ENCODE data around the gene EPHB6. TPM values are rescaled to one million over a fixed set of nuclear protein-coding genes. Genes with fewer than 3 reads are reported as not detected.

The EPHB6 gene
- polyA plus RNA-seq, 1 donor from 2014 or later: 25.3 TPM

- Histone ChIP-seq H3K9ac (ENCODE audit: low read length) (no peak overlapping the region), H2AFZ (ENCODE audit: low read depth, low read length) (no peak overlapping the region), H3K9me3 (ENCODE audit: low read length) (no peaks in the 10 kb centered on the region), H3K4me3 (ENCODE audit: low read length) (no peak overlapping the region), H3K36me3 (ENCODE audit: insufficient read depth, low read length) (no peaks in the 10 kb centered on the region), H3F3A (ENCODE audit: insufficient read depth, low read length, poor library complexity, severe bottlenecking) (no peaks in the 10 kb centered on the region), H3K4me2 (ENCODE audit: low read length) (no peak overlapping the region), H3K27me3 (ENCODE audit: insufficient read depth, low read depth, low read length) (no peaks in the 10 kb centered on the region), H3K27ac (ENCODE audit: low read length) (no peak overlapping the region), H3K9me2 (ENCODE audit: insufficient read depth, low read length) (no peaks in the 10 kb centered on the region), H3K79me2 (replicated peaks; ENCODE audit: insufficient read depth, low read length) (no peaks in the 10 kb centered on the region), H4K20me1 (ENCODE audit: insufficient read depth) (no peaks in the 10 kb centered on the region)
- TF ChIP-seq TAF1 (IDR thresholded peaks at IDR 0.05; ENCODE audit: low read depth) (no peak), POLR2AphosphoS5 (IDR thresholded peaks at IDR 0.05) (no peak), REST (IDR thresholded peaks at IDR 0.05; ENCODE audit: borderline replicate concordance) (no peak), SMC3 (conservative IDR thresholded peaks at IDR 0.05; ENCODE audit: poor library complexity) (no peak), EP300 (conservative IDR thresholded peaks at IDR 0.05; ENCODE audit: poor library complexity, severe bottlenecking) (no peak), EZH2 (IDR thresholded peaks at IDR 0.05; ENCODE audit: borderline replicate concordance, insufficient read depth, low read length, poor library complexity, severe bottlenecking) (no peak), MXI1 (conservative IDR thresholded peaks at IDR 0.05; ENCODE audit: poor library complexity, severe bottlenecking) (no peak), RAD21 (conservative IDR thresholded peaks at IDR 0.05) (no peak), CTCF (IDR thresholded peaks at IDR 0.05; ENCODE audit: poor library complexity, severe bottlenecking) (no peak)
Observed at GRCh38 chr7:142860968-142861367, 6.1 kb downstream of the EPHB6 start.

GRCh38 chr7:142862351-142862750 is 7.5 kb downstream of the EPHB6 start:
- Histone ChIP-seq H3K9ac (ENCODE audit: low read length) (no peak overlapping the region), H3K27ac (ENCODE audit: low read length) (no peak overlapping the region), H3K4me3 (ENCODE audit: low read length) (no peak overlapping the region), H3K9me2 (ENCODE audit: insufficient read depth, low read length) (no peaks in the 10 kb centered on the region), H3K79me2 (replicated peaks; ENCODE audit: insufficient read depth, low read length) (no peaks in the 10 kb centered on the region), H3K4me2 (ENCODE audit: low read length) (no peak overlapping the region), H3K36me3 (ENCODE audit: insufficient read depth, low read length) (no peaks in the 10 kb centered on the region), H3K27me3 (ENCODE audit: insufficient read depth, low read depth, low read length) (no peaks in the 10 kb centered on the region), H3F3A (ENCODE audit: insufficient read depth, low read length, poor library complexity, severe bottlenecking) (no peaks in the 10 kb centered on the region), H3K9me3 (ENCODE audit: low read length) (no peaks in the 10 kb centered on the region), H2AFZ (ENCODE audit: low read depth, low read length) (no peak overlapping the region), H4K20me1 (ENCODE audit: insufficient read depth) (no peaks in the 10 kb centered on the region)
- TF ChIP-seq EZH2 (IDR thresholded peaks at IDR 0.05; ENCODE audit: borderline replicate concordance, insufficient read depth, low read length, poor library complexity, severe bottlenecking): no peak
- no peak for TF ChIP-seq MXI1 (conservative IDR thresholded peaks at IDR 0.05; ENCODE audit: poor library complexity, severe bottlenecking)
- no peak for TF ChIP-seq SMC3 (conservative IDR thresholded peaks at IDR 0.05; ENCODE audit: poor library complexity)
- TF ChIP-seq EP300 (conservative IDR thresholded peaks at IDR 0.05; ENCODE audit: poor library complexity, severe bottlenecking): no peak
- no peak for TF ChIP-seq REST (IDR thresholded peaks at IDR 0.05; ENCODE audit: borderline replicate concordance)
- TF ChIP-seq CTCF (IDR thresholded peaks at IDR 0.05; ENCODE audit: poor library complexity, severe bottlenecking): no peak
- TF ChIP-seq TAF1 (IDR thresholded peaks at IDR 0.05; ENCODE audit: low read depth): no peak
- no peak for TF ChIP-seq POLR2AphosphoS5 (IDR thresholded peaks at IDR 0.05)
- TF ChIP-seq RAD21 (conservative IDR thresholded peaks at IDR 0.05): no peak

All from neural cell (in vitro differentiated cells).